Adrenal gland (tissue), 12 donors: ENCODE results near the gene UNC5A. TPM values are rescaled to one million over a fixed set of nuclear protein-coding genes. Genes with fewer than 3 reads are reported as not detected.

ENCODE experiments used
- DNase-seq, 7 donors: peaks; one replicate each; pipeline ENCODE4 v3.0.0-alpha.2; 2019 to 2020
- H3K27ac ChIP-seq, 5 donors: fragments of 200-600 bp; sonication (generic) in 4 of 5; 1 replicate in 3 of 5; 2 replicates in 2 of 5; pipeline versions ENCODE4 v1.5.1 to v1.8.0; 2016 to 2020; ENCODE audit warnings: mild to moderate bottlenecking in 1 of 5
- H3K27me3 ChIP-seq: fragments of 200-600 bp; 2 replicates; pipeline ENCODE4 v1.8.0; 2021
- H3K36me3 ChIP-seq, 2 donors: fragments of 200-600 bp; replicated peaks in 1 of 2; 1 replicate in 1 of 2; 2 replicates in 1 of 2; pipeline versions ENCODE4 v1.5.1 to v1.8.0; 2018 to 2022
- H3K4me1 ChIP-seq, 2 donors: fragments of 200-600 bp; replicated peaks in 1 of 2; 1 replicate in 1 of 2; 2 replicates in 1 of 2; pipeline versions ENCODE4 v1.5.1 to v1.8.0; 2018 to 2021
- H3K4me3 ChIP-seq, 4 donors: fragments of 200-600 bp; sonication (generic) in 3 of 4; one replicate each; pipeline ENCODE4 v1.5.1; 2016 to 2018
- H3K9me3 ChIP-seq, 3 donors: fragments of 200-600 bp; sonication (generic) in 1 of 3; replicated peaks in 1 of 3; 1 replicate in 2 of 3; 2 replicates in 1 of 3; pipeline versions ENCODE4 v1.5.1 to v1.8.0; 2016 to 2021
- POLR2A ChIP-seq, 2 donors: fragments of 450-650 bp; IDR thresholded peaks; one replicate each; pipeline ENCODE4 v1.6.1; 2017; ENCODE audit warnings: antibody characterized with exemption in 2 of 2, mild to moderate bottlenecking in 2 of 2, moderate library complexity in 1 of 2
- WGBS, 4 donors: extraction: QIAGEN DNeasy Blood & Tissue Kit in 2 of 4; methylation state at CpG; one replicate each; pipeline versions ENCODE4 v1.1.5 to v1.1.7; 2013 to 2017; 5-methylcytosine and 5-hydroxymethylcytosine counted together
- intact Hi-C, 2 donors: fragments of 100-400 bp; cut with DNase I; formaldehyde crosslinking; loops; one replicate each; pipeline versions ENCODE4 v1.14.1 to v1.15.0; 2022 to 2023
- polyA plus RNA-seq, 3 donors: library from polyadenylated mRNA; stranded (reverse); fragments of 200-250 nt in 2 of 3; fragments of 350-450 nt in 1 of 3; fragmentation: Illumina TruSeq in 1 of 3; extraction: RNeasy Lipid Tissue Mini Kit (QIAGEN cat#74804) in 1 of 3; gene quantifications; one replicate each; pipeline ENCODE4 v1.2.3, GENCODE V29; 2013 to 2014
- total RNA-seq, 9 donors: library from RNA; depleted of rRNA in 4 of 9; stranded (reverse); fragments of >200 nt in 4 of 9; fragments of 120-200 nt in 1 of 9; fragmentation: NEBNext Ultra II Directional in 1 of 9; extraction: Animal tissue kit (Norgen Biotek cat#: 25700) in 1 of 9; gene quantifications; one replicate each; pipeline versions ENCODE4 v1.1.0 to v1.2.4, GENCODE V29; 2013 to 2023
- TF ChIP-seq, protein P1 (sequence below), 6 experiments: fragments of 450-650 bp in 4 of 6; fragments of 200-600 bp in 2 of 6; sonication (generic) in 1 of 6; IDR thresholded peaks; 1 replicate in 5 of 6; 2 replicates in 1 of 6; pipeline versions ENCODE4 v1.5.1 to v1.8.0; 2016 to 2021; ENCODE audit warnings: antibody characterized with exemption in 6 of 6, mild to moderate bottlenecking in 2 of 6, moderate library complexity in 1 of 6
- donor health status: healthy with polysubstance abuse.
- donor health status: Bipolar disorder and iron deficiency.
- donor health status: DM: yes; HTN: yes; CAD: no.
- donor health status: DM: no; HTN: no; CAD: no.
- donor health status: DM: no; HTN: no; CAD: no.
- donor health status: DM: yes; HTN: yes; CAD: no.

Gene UNC5A
- total and polyA plus RNA-seq, 12 donors = 0.06 to 19.7 (median 3.5) TPM; not detected in 2

DNA sequence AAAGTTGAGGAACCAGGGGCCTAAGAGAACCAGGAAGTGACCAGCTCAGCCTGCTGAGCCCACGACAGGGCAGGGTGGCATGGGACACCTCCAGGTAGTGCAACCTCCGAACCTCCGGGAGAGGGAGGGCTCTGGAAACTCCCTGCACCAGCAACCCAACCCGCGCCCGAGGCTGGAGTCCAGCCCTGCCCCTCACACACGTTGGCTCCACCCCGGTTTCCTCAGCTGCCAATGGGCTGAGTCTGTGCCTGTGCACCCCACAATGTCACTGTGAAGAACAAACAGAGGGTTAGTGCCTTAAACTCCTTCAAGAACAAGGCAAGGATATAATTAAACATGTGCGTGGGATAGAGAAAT is 17.0 kb upstream of the UNC5A start:
- no peak for TF ChIP-seq POLR2A (IDR thresholded peaks at IDR 0.05)
- TF ChIP-seq, protein P1, sequence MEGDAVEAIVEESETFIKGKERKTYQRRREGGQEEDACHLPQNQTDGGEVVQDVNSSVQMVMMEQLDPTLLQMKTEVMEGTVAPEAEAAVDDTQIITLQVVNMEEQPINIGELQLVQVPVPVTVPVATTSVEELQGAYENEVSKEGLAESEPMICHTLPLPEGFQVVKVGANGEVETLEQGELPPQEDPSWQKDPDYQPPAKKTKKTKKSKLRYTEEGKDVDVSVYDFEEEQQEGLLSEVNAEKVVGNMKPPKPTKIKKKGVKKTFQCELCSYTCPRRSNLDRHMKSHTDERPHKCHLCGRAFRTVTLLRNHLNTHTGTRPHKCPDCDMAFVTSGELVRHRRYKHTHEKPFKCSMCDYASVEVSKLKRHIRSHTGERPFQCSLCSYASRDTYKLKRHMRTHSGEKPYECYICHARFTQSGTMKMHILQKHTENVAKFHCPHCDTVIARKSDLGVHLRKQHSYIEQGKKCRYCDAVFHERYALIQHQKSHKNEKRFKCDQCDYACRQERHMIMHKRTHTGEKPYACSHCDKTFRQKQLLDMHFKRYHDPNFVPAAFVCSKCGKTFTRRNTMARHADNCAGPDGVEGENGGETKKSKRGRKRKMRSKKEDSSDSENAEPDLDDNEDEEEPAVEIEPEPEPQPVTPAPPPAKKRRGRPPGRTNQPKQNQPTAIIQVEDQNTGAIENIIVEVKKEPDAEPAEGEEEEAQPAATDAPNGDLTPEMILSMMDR (IDR thresholded peaks at IDR 0.05) = no peak
- Histone ChIP-seq H3K27ac (no peak overlapping the region), H3K4me1 (no peaks in the 10 kb centered on the region), H3K4me3 (no peak overlapping the region), H3K9me3 (no peaks in the 10 kb centered on the region), H3K27me3 (peaks cover 12% of the 10 kb centered on the region), H3K36me3 (no peaks in the 10 kb centered on the region)
- intact Hi-C loops = no loop called here
- WGBS, 4 donors = 26 to 39% (median 31%) methylated on average over 3 to 9 of the region's 9 CpGs
- DNase-seq = peak in 1 of 7 donors; percentile 60

DNA sequence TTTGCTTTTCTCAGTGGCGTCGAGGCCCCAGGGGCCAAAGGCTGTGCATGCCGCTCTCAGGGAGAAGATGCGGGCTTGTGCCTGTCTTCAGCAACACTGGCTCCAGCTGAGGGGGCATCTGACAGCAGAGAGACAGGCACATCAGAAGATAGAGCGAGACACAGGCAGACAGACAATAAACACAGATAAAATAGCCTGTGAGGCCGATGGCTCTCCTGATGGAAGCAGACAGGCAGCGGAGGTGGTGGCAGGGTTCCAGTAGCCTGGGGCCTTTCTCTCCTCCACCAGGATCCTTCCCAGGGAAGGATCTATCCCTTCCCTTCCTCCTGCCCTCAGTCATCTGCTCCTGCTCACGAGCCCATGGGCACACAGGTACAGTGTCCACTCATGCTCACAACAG is 16.6 kb upstream of the UNC5A start:
- Histone ChIP-seq H3K4me3 (no peak overlapping the region), H3K9me3 (no peaks in the 10 kb centered on the region), H3K27ac (no peak overlapping the region), H3K27me3 (peaks cover 15% of the 10 kb centered on the region), H3K4me1 (no peaks in the 10 kb centered on the region), H3K36me3 (no peaks in the 10 kb centered on the region)
- peak in 1 of 7 donors; percentile 65 for DNase-seq
- TF ChIP-seq POLR2A (IDR thresholded peaks at IDR 0.05) = no peak
- TF ChIP-seq, protein P1 (IDR thresholded peaks at IDR 0.05) = no peak
- intact Hi-C loops = no loop called here
- WGBS, 4 donors = 46 to 65% (median 58%) methylated on average over 8 of the region's 8 CpGs

DNA sequence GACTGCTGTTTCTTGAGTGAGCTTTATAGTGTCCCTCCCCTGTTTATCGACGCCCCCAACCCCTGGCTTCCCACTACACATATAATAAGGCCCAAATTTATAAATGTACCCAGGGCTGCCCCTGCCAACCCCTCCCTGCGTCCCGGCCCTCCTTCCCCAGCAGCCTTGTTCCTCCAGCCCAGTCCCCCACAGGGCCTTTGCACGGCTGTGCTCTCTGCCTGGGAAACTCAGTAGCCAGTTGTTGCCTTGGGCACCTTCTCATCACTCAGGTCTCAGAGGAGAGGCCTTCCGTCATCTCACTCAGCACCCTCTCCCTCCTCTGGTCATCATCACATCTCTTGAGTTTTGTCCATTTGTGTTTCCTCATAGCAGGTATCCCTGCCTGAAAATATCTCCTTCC is 15.8 kb upstream of the UNC5A start:
- 78 to 86% (median 83%) methylated on average over 6 of the region's 6 CpGs for WGBS, 4 donors
- H3K27me3 ChIP-seq = peaks cover 15% of the 10 kb centered on the region

DNA sequence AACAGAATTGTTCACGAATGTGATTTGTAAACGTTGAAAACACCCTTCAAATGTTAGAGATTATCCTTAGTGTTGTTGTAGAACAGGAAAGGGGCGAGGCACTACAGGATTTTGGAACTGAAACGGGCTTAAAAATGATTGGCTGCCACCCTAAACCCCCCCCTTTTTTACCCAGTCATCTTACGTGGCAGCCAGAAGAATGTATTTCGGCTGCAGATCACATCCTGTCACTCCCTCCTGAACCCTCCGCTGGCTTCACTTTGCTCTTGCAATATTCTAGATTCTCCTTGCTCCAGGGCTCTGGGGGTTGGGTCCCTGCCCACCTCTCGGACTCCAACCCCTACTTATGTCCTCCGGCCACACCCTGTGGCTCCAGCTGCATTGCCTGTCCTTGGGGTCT is 13.9 kb upstream of the UNC5A start:
- H3K36me3 ChIP-seq = no peaks in the 10 kb centered on the region
- H3K9me3 ChIP-seq = no peaks in the 10 kb centered on the region
- intact Hi-C loops = no loop called here
- peaks cover 15% of the 10 kb centered on the region for H3K27me3 ChIP-seq
- H3K4me1 ChIP-seq = no peaks in the 10 kb centered on the region
- 34 to 43% (median 37%) methylated on average over 9 of the region's 9 CpGs for WGBS, 4 donors
- DNase-seq = no peak
- no peak overlapping the region for H3K4me3 ChIP-seq
- H3K27ac ChIP-seq = no peak overlapping the region
- TF ChIP-seq, protein P1 (IDR thresholded peaks at IDR 0.05) = no peak
- TF ChIP-seq POLR2A (IDR thresholded peaks at IDR 0.05) = no peak

More for the DNA sequence above, 15.8 kb upstream of the UNC5A start:
- Histone ChIP-seq H3K9me3 (no peaks in the 10 kb centered on the region), H3K27ac (no peak overlapping the region), H3K4me1 (no peaks in the 10 kb centered on the region), H3K36me3 (no peaks in the 10 kb centered on the region), H3K4me3 (no peak overlapping the region)
- DNase-seq = no peak
- intact Hi-C loops = no loop called here
- TF ChIP-seq, protein P1 (IDR thresholded peaks at IDR 0.05) = no peak
- no peak for TF ChIP-seq POLR2A (IDR thresholded peaks at IDR 0.05)
